ENCODE measurements around the gene INTS11.

GRCh38 chr1:1318131-1318652 lies 6.3 kb downstream of the INTS11 start:
- TF ChIP-seq CEBPB (IDR thresholded peaks at IDR 0.05; ENCODE audit: borderline replicate concordance, low read depth, low read length) = no peak
- no peak for TF ChIP-seq ATF3 (CRISPR knock-in tag; IDR thresholded peaks at IDR 0.05)
- TF ChIP-seq ZNF644 (CRISPR knock-in tag; IDR thresholded peaks at IDR 0.05; ENCODE audit: low read depth) = no peak
- TF ChIP-seq JUN (CRISPR knock-in tag; IDR thresholded peaks at IDR 0.05) = no peak
- no peak for TF ChIP-seq PATZ1 (CRISPR knock-in tag; IDR thresholded peaks at IDR 0.05)
- TF ChIP-seq MYC (CRISPR knock-in tag; IDR thresholded peaks at IDR 0.05; ENCODE audit: borderline replicate concordance) = no peak
- TF ChIP-seq HNRNPUL1 (IDR thresholded peaks at IDR 0.05; ENCODE audit: low read depth, low read length) = no peak
- no peak for TF ChIP-seq CTCF (CRISPR knock-in tag; IDR thresholded peaks at IDR 0.05)
- no peak for TF ChIP-seq MAX (IDR thresholded peaks at IDR 0.05)
- TF ChIP-seq CREB1 (IDR thresholded peaks at IDR 0.05) = no peak
- TF ChIP-seq CREB1 (CRISPR knock-in tag; IDR thresholded peaks at IDR 0.05) = no peak
- TF ChIP-seq EP300 (IDR thresholded peaks at IDR 0.05; ENCODE audit: low read depth in 2 of 2, low read length in 2 of 2) = no peak
- no peak for TF ChIP-seq EP300 (CRISPR knock-in tag; IDR thresholded peaks at IDR 0.05; ENCODE audit: borderline replicate concordance)
- no peak for TF ChIP-seq GABPA (IDR thresholded peaks at IDR 0.05; ENCODE audit: low read depth, low read length)
- TF ChIP-seq GABPA (CRISPR knock-in tag; IDR thresholded peaks at IDR 0.05; ENCODE audit: low read depth) = no peak
